Measurements from ENCODE around the gene FUT7.

FUT7 gene

GRCh38 chr9:137045294-137046087, 13.6 kb upstream of the FUT7 start:
- no peak for TF ChIP-seq CTCF (IDR thresholded peaks at IDR 0.05; ENCODE audit: borderline replicate concordance, insufficient read depth, low read depth, low read length)
- H3K4me3 ChIP-seq (ENCODE audit: low read depth, low read length): no peak overlapping the region

GRCh38 chr9:137044502-137045177, 12.8 kb upstream of the FUT7 start:
- H3K4me3 ChIP-seq (ENCODE audit: low read depth, low read length): no peak overlapping the region
- TF ChIP-seq CTCF (IDR thresholded peaks at IDR 0.05; ENCODE audit: borderline replicate concordance, insufficient read depth, low read depth, low read length): no peak

- no peak for TF ChIP-seq CTCF (IDR thresholded peaks at IDR 0.05; ENCODE audit: borderline replicate concordance, insufficient read depth, low read depth, low read length)
- H3K4me3 ChIP-seq (ENCODE audit: low read depth, low read length): no peak overlapping the region
Measured at GRCh38 chr9:137044037-137044436, 12.1 kb upstream of the FUT7 start.

GRCh38 chr9:137042751-137043727, 11.2 kb upstream of the FUT7 start:
- no peak for TF ChIP-seq CTCF (IDR thresholded peaks at IDR 0.05; ENCODE audit: borderline replicate concordance, insufficient read depth, low read depth, low read length)
- no peak overlapping the region for H3K4me3 ChIP-seq (ENCODE audit: low read depth, low read length)

GRCh38 chr9:137041124-137041523, 9.2 kb upstream of the FUT7 start:
- TF ChIP-seq CTCF (IDR thresholded peaks at IDR 0.05; ENCODE audit: borderline replicate concordance, insufficient read depth, low read depth, low read length): no peak
- H3K4me3 ChIP-seq (ENCODE audit: low read depth, low read length): no peak overlapping the region

- TF ChIP-seq CTCF (IDR thresholded peaks at IDR 0.05; ENCODE audit: borderline replicate concordance, insufficient read depth, low read depth, low read length): no peak
- no peak overlapping the region for H3K4me3 ChIP-seq (ENCODE audit: low read depth, low read length)
Measured at GRCh38 chr9:137040568-137040967, 8.7 kb upstream of the FUT7 start.
